ENCODE results near the gene FAT1.

The FAT1 gene

DNA sequence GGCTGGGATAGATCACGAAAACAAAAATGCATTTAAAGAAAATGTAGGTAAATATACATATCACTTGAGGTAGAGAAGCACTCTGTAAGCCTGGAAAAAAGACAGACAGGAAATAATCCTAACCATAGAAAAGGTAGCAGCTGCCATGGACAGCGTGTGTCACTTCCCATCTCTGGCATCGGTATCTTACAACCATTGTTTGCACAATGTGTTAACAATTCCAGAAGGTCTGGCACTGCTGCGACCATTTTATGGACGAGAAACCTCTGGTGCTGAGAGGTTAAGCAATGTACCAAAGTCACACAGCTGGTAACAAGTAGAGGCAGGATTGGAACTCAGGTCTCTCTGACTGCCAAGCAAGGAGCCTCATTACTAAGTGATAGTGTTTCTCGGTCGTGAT is 166.6 kb downstream of the FAT1 start:
- Histone ChIP-seq H3K27ac (ENCODE audit: low read depth, low read length) (no peak overlapping the region), H3K36me3 (ENCODE audit: control insufficient read depth, low read length) (no peaks in the 10 kb centered on the region), H4K20me1 (ENCODE audit: control insufficient read depth, insufficient read depth, low read depth, low read length) (no peaks in the 10 kb centered on the region), H3K4me3 (ENCODE audit: low read length) (no peak overlapping the region), H3K27me3 (ENCODE audit: control insufficient read depth, low read length) (no peaks in the 10 kb centered on the region), H3F3A (ENCODE audit: control insufficient read depth, insufficient read depth) (no peaks in the 10 kb centered on the region), H3K9me2 (replicated peaks; ENCODE audit: control insufficient read depth, low read length) (no peaks in the 10 kb centered on the region; the same call in 1 of the 2 replicates), H3K4me2 (ENCODE audit: low read length) (no peak overlapping the region), H3K9me3 (ENCODE audit: control insufficient read depth, insufficient read depth, low read length) (no peaks in the 10 kb centered on the region), H3K4me1 (ENCODE audit: control insufficient read depth, low read length) (no peaks in the 10 kb centered on the region), H3K79me2 (ENCODE audit: control insufficient read depth, low read length) (no peaks in the 10 kb centered on the region)
- TF ChIP-seq, protein P1, sequence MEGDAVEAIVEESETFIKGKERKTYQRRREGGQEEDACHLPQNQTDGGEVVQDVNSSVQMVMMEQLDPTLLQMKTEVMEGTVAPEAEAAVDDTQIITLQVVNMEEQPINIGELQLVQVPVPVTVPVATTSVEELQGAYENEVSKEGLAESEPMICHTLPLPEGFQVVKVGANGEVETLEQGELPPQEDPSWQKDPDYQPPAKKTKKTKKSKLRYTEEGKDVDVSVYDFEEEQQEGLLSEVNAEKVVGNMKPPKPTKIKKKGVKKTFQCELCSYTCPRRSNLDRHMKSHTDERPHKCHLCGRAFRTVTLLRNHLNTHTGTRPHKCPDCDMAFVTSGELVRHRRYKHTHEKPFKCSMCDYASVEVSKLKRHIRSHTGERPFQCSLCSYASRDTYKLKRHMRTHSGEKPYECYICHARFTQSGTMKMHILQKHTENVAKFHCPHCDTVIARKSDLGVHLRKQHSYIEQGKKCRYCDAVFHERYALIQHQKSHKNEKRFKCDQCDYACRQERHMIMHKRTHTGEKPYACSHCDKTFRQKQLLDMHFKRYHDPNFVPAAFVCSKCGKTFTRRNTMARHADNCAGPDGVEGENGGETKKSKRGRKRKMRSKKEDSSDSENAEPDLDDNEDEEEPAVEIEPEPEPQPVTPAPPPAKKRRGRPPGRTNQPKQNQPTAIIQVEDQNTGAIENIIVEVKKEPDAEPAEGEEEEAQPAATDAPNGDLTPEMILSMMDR (IDR thresholded peaks at IDR 0.05; ENCODE audit: low read depth, low read length, poor library complexity, severe bottlenecking) = no peak

DNA sequence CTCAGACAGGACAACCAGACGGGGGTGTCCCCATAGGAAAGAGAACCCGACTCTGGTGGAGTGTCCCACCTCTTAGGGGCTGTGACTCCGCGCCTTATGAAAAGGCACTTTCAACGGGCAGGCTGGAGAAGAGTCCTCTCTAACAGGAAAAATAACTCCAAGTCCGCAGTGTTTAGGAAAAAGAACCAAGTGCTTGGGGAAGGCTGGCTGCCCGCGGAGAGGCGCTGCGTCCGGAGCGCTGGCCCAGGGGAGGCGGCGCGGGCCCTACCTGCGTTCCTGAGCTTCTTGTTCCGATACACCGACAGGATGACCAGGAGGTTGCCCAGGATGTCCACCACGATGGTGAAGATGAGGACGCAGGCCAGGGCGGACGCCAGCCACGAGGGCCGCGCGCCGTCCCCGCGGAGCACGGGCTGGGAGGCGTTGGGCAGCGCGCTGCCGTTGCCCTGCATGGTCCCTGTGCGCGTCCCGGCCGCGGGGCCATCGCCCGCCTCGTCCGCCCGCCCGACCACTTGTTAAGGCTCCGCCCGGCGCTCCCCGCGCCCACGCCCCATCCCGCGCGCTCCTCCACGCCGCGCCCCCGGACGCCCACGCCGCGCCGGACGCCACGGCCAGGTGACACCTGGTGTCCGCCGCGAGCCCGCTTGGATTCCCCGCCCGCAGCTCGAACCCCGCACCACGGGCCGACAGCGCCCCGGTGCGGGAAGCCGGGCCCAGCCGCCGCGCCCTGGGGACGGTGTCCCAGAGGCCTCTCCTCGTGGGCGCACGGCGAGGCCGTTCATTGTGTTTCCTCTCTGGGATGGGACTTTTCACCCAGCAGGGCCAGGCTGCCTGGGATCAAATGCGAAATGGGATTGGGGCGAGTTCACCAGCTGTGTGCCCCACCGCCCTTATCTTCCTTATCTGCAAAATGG is 168.5 kb downstream of the FAT1 start, which contains the start of gene MTNR1A:
TSS of gene MTNR1A (minus strand) at position 654 of the 914 bp plus-strand sequence. CDS start at position 452, 202 bp downstream.
- no peaks in the 10 kb centered on the region for H3K27me3 ChIP-seq (ENCODE audit: control insufficient read depth, low read length)
- no peaks in the 10 kb centered on the region for H3F3A ChIP-seq (ENCODE audit: control insufficient read depth, insufficient read depth)
- no peaks in the 10 kb centered on the region for H3K9me3 ChIP-seq (ENCODE audit: control insufficient read depth, insufficient read depth, low read length)
- no peak within 1 kb of the TSS for H3K4me3 ChIP-seq (ENCODE audit: low read length)
- H3K27ac ChIP-seq (ENCODE audit: low read depth, low read length) = no peak within 1 kb of the TSS
- no peak within 1 kb of the TSS for H3K4me2 ChIP-seq (ENCODE audit: low read length)
- no peaks in the 10 kb centered on the region; the same call in 1 of the 2 replicates for H3K9me2 ChIP-seq (replicated peaks; ENCODE audit: control insufficient read depth, low read length)
- H3K36me3 ChIP-seq (ENCODE audit: control insufficient read depth, low read length) = no peaks in the 10 kb centered on the region
- no peaks in the 10 kb centered on the region for H4K20me1 ChIP-seq (ENCODE audit: control insufficient read depth, insufficient read depth, low read depth, low read length)
- TF ChIP-seq, protein P1 (IDR thresholded peaks at IDR 0.05; ENCODE audit: low read depth, low read length, poor library complexity, severe bottlenecking) = no peak
- no peak for TF ChIP-seq EZH2phosphoT487 (IDR thresholded peaks at IDR 0.05; ENCODE audit: borderline replicate concordance, low read length)
- H3K79me2 ChIP-seq (ENCODE audit: control insufficient read depth, low read length) = no peaks in the 10 kb centered on the region
- no peaks in the 10 kb centered on the region for H3K4me1 ChIP-seq (ENCODE audit: control insufficient read depth, low read length)

DNA sequence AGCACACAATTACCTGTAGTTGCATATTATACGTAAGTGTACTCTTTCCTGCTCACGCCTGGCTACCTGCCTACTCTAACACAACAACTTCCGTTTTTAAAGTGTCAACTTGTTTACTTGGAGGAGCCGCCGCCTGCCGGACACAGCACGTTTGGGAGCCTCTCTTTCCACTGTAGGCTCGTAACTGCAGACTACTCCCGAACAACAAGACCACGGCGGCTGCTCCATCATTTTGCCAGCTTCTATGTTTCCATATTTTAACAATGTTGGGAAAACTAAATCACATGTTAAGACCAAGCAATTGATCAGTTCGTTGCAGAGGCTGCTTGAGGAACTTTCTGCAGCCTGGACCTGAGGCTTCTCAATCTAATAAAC is 169.1 kb downstream of the FAT1 start:
- Histone ChIP-seq H3K27ac (ENCODE audit: low read depth, low read length) (no peak overlapping the region), H4K20me1 (ENCODE audit: control insufficient read depth, insufficient read depth, low read depth, low read length) (no peaks in the 10 kb centered on the region), H3K4me1 (ENCODE audit: control insufficient read depth, low read length) (no peaks in the 10 kb centered on the region), H3K36me3 (ENCODE audit: control insufficient read depth, low read length) (no peaks in the 10 kb centered on the region), H3K4me2 (ENCODE audit: low read length) (no peak overlapping the region), H3K9me3 (ENCODE audit: control insufficient read depth, insufficient read depth, low read length) (no peaks in the 10 kb centered on the region), H3K79me2 (ENCODE audit: control insufficient read depth, low read length) (no peaks in the 10 kb centered on the region), H3F3A (ENCODE audit: control insufficient read depth, insufficient read depth) (no peaks in the 10 kb centered on the region), H3K9me2 (replicated peaks; ENCODE audit: control insufficient read depth, low read length) (no peaks in the 10 kb centered on the region; the same call in 1 of the 2 replicates), H3K27me3 (ENCODE audit: control insufficient read depth, low read length) (no peaks in the 10 kb centered on the region), H3K4me3 (ENCODE audit: low read length) (no peak overlapping the region)
- TF ChIP-seq EZH2phosphoT487 (IDR thresholded peaks at IDR 0.05; ENCODE audit: borderline replicate concordance, low read length) = no peak
- TF ChIP-seq, protein P1 (IDR thresholded peaks at IDR 0.05; ENCODE audit: low read depth, low read length, poor library complexity, severe bottlenecking) = no peak

Data from DOHH2 (cell line).